Panc1 (cell line): ENCODE data around the gene CPA1. TPM values are rescaled to one million over a fixed set of nuclear protein-coding genes. Genes with fewer than 3 reads are reported as not detected.

Experiments used
- ATAC-seq: fragments of 200-7000 bp; cut with Tn5 transposase; 2 replicates; pipeline ENCODE4 v1.9.1; 2020; ENCODE audit warnings: mild to moderate bottlenecking, moderate library complexity
- BruUV-seq: library from RNA; stranded (reverse); fragments of 400-500 nt; replicated peaks from 2 replicates; lab custom pipeline; 2021; lab: Mats Ljungman, UMichigan
- CTCF ChIA-PET: fragments of 300-600 bp; sonication (Branson Sonifier 250); formaldehyde crosslinking; loops from one replicate; lab custom pipeline; 2022; ENCODE audit warnings: antibody characterized with exemption; lab: Charles Lee
- POLR2A ChIA-PET: fragments of 300-600 bp; sonication (Branson Sonifier 250); formaldehyde crosslinking; loops from one replicate; lab custom pipeline; 2022; ENCODE audit warnings: antibody characterized with exemption; lab: Charles Lee
- DNase-seq: peaks from one replicate; pipeline ENCODE4 v3.0.0-alpha.2; 2010; ENCODE audit warnings: low read depth, low spot score
- H3K27ac ChIP-seq: 2 replicates; pipeline ENCODE4 v1.5.1; 2011; ENCODE audit warnings: mild to moderate bottlenecking, low read length, inconsistent platforms
- H3K27me3 ChIP-seq: fragments of 200-500 bp; sonication (Bioruptor generic); 2 replicates; pipeline ENCODE4 v1.6.0; 2014; ENCODE audit warnings: low read length, inconsistent platforms; ENCODE audit not compliant: control insufficient read depth, insufficient read depth
- H3K36me3 ChIP-seq: fragments of 200-500 bp; sonication (Bioruptor generic); 2 replicates; pipeline ENCODE4 v1.5.1; 2014; ENCODE audit warnings: inconsistent platforms, mild to moderate bottlenecking, low read length, moderate library complexity; ENCODE audit not compliant: control insufficient read depth, insufficient read depth
- H3K4me1 ChIP-seq: 2 replicates; pipeline ENCODE4 v1.5.1; 2011; ENCODE audit warnings: inconsistent platforms, mild to moderate bottlenecking, low read length, moderate library complexity; ENCODE audit not compliant: control insufficient read depth, insufficient read depth
- H3K4me3 ChIP-seq, 2 experiments: 2 replicates each; pipeline ENCODE4 v1.5.1; 2011 to 2012; ENCODE audit warnings: low read depth in 2 of 2, low read length in 2 of 2, mild to moderate bottlenecking in 2 of 2, inconsistent platforms in 1 of 2, moderate library complexity in 1 of 2
- H3K9me3 ChIP-seq: fragments of 200-500 bp; sonication (Bioruptor generic); 2 replicates; pipeline ENCODE4 v1.5.1; 2014; ENCODE audit warnings: low read depth, mild to moderate bottlenecking, inconsistent platforms, low read length, moderate library complexity; ENCODE audit not compliant: control insufficient read depth, insufficient read depth
- POLR2AphosphoS5 ChIP-seq: IDR thresholded peaks from 2 replicates; pipeline ENCODE4 v1.6.1; 2012; ENCODE audit warnings: mild to moderate bottlenecking, low read depth, low read length, moderate library complexity
- SIN3A ChIP-seq: IDR thresholded peaks from 2 replicates; pipeline ENCODE4 v1.6.1; 2012; ENCODE audit warnings: low read depth, mild to moderate bottlenecking, low read length, moderate library complexity, borderline replicate concordance; ENCODE audit not compliant: insufficient read depth
- TCF7L2 ChIP-seq: IDR thresholded peaks from 2 replicates; pipeline ENCODE4 v1.6.1; 2011; ENCODE audit warnings: mild to moderate bottlenecking, low read depth, low read length, inconsistent platforms
- in situ Hi-C: cut with HindIII; loops from 2 replicates; pipeline ENCODE4 v1.10.0; 2016; ENCODE audit warnings: low sequenced_read_pairs, low pct_unique_long_range_greater_than_20kb
- intact Hi-C: fragments of 100-400 bp; cut with micrococcal nuclease; formaldehyde crosslinking; loops from one replicate; pipeline ENCODE4 v1.10.0; 2022; ENCODE audit not compliant: unreplicated experiment
- total RNA-seq: library from RNA; stranded (reverse); gene quantifications from one replicate; pipeline ENCODE4 v1.2.1, GENCODE V29; 2021; ENCODE audit not compliant: unreplicated experiment
- TF ChIP-seq, protein P1 (sequence below): fragments of 450-650 bp; IDR thresholded peaks from 2 replicates; pipeline ENCODE4 v1.5.1; 2017; ENCODE audit warnings: mild to moderate bottlenecking
- TF ChIP-seq, protein P2 (sequence below), 2 experiments: IDR thresholded peaks; 2 replicates each; pipeline ENCODE4 v1.6.1; 2011 to 2012; ENCODE audit warnings: low read depth in 2 of 2, control low read depth in 1 of 2, low read length in 1 of 2, mild to moderate bottlenecking in 1 of 2, moderate library complexity in 1 of 2; ENCODE audit not compliant: insufficient read depth in 1 of 2

CPA1 gene
- total RNA-seq, 1 experiment from 2014 or later, result 7.6 TPM

DNA sequence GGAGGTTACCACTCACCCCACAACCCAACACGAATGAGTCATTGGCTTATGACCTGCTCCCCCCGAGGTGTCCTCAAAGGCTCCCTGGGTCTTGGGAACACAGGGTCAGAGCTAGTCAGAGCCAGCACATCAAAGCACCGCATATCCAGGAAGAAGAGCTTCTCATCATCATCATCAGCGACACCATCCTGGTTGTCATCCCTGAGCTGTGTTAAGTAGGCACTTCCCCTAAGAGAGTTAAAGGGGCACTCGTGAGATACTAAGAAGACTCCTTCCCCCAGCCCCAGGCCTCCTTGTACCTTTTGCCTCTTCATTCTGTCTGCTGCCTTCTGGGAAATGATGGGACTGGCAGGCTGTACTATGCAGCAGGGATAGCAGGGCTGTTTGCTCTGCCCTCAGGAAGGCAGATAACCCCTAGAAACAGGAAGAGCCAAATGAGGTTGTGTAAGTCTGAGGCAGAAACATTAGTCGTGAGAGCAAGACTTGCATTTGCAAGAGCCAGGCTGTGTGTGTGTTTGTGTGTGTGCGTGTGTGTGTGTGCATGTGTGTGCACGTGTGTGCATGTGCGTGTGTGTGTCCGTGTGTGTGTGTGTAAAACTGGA lies 11.1 kb upstream of the CPA1 start:
- in situ Hi-C loops (no loop called here), intact Hi-C loops (no loop called here)
- no peak overlapping the region for H3K4me3 ChIP-seq
- DNase-seq, result no peak
- BruUV-seq, result no TSS peak
- ChIA-PET POLR2A (no interaction called here), CTCF (no interaction called here)
- H3K27me3 ChIP-seq, result no peaks in the 10 kb centered on the region
- TF ChIP-seq SIN3A (no peak), POLR2AphosphoS5 (no peak), TCF7L2 (no peak)
- TF ChIP-seq, protein P1, sequence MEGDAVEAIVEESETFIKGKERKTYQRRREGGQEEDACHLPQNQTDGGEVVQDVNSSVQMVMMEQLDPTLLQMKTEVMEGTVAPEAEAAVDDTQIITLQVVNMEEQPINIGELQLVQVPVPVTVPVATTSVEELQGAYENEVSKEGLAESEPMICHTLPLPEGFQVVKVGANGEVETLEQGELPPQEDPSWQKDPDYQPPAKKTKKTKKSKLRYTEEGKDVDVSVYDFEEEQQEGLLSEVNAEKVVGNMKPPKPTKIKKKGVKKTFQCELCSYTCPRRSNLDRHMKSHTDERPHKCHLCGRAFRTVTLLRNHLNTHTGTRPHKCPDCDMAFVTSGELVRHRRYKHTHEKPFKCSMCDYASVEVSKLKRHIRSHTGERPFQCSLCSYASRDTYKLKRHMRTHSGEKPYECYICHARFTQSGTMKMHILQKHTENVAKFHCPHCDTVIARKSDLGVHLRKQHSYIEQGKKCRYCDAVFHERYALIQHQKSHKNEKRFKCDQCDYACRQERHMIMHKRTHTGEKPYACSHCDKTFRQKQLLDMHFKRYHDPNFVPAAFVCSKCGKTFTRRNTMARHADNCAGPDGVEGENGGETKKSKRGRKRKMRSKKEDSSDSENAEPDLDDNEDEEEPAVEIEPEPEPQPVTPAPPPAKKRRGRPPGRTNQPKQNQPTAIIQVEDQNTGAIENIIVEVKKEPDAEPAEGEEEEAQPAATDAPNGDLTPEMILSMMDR, result no peak
- TF ChIP-seq, protein P2, sequence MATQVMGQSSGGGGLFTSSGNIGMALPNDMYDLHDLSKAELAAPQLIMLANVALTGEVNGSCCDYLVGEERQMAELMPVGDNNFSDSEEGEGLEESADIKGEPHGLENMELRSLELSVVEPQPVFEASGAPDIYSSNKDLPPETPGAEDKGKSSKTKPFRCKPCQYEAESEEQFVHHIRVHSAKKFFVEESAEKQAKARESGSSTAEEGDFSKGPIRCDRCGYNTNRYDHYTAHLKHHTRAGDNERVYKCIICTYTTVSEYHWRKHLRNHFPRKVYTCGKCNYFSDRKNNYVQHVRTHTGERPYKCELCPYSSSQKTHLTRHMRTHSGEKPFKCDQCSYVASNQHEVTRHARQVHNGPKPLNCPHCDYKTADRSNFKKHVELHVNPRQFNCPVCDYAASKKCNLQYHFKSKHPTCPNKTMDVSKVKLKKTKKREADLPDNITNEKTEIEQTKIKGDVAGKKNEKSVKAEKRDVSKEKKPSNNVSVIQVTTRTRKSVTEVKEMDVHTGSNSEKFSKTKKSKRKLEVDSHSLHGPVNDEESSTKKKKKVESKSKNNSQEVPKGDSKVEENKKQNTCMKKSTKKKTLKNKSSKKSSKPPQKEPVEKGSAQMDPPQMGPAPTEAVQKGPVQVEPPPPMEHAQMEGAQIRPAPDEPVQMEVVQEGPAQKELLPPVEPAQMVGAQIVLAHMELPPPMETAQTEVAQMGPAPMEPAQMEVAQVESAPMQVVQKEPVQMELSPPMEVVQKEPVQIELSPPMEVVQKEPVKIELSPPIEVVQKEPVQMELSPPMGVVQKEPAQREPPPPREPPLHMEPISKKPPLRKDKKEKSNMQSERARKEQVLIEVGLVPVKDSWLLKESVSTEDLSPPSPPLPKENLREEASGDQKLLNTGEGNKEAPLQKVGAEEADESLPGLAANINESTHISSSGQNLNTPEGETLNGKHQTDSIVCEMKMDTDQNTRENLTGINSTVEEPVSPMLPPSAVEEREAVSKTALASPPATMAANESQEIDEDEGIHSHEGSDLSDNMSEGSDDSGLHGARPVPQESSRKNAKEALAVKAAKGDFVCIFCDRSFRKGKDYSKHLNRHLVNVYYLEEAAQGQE (IDR thresholded peaks at IDR 0.05; ENCODE audit: insufficient read depth in 1 of 2, low read depth in 2 of 2, low read length in 1 of 2), result no peak
- H3K27ac ChIP-seq, result no peak overlapping the region
- no peaks in the 10 kb centered on the region for H3K36me3 ChIP-seq
- ATAC-seq, result no peak
- peaks cover 20% of the 10 kb centered on the region for H3K4me1 ChIP-seq
- no peaks in the 10 kb centered on the region for H3K9me3 ChIP-seq

DNA sequence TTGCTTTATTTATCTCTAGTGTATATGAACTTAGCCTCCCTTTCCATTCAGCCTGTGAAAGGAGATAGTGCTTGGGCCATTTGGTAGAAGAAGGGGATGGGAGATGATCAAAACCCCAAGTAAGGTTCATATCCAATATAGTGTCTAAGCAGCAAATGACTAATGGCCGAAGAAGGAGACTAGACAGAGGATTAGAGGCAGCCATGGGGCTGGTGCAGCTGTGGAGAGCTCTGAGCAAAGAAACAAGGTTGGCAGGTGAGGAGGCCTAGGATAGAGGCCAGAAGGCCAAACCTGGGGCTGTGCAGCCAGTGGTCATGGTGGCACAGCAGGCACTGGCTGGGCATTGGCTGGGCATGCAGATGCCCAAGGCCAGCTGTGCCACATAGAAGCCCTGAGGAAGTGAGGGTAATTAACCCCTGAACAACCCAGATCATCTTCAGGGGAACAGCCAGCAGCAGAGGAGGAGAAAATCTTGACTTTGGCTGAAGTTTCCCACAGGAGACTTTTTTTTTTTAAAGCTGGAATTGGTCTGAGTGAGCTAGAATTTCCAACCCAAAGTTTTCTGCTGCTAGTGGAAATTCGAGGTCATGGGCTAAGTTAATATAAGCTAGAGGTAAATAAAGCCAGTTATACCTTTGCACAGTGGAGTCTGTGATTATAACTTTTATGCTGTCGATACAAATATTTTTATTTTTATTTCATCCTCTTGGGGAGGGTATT lies 10.3 kb upstream of the CPA1 start:
- no peaks in the 10 kb centered on the region for H3K9me3 ChIP-seq
- H3K4me1 ChIP-seq, result peaks cover 20% of the 10 kb centered on the region
- H3K4me3 ChIP-seq, result no peak overlapping the region
- no peaks in the 10 kb centered on the region for H3K27me3 ChIP-seq
- no peak overlapping the region for H3K27ac ChIP-seq
- POLR2A ChIA-PET, result no interaction called here
- TF ChIP-seq TCF7L2 (no peak), SIN3A (no peak), POLR2AphosphoS5 (no peak)
- TF ChIP-seq, protein P2 (IDR thresholded peaks at IDR 0.05; ENCODE audit: insufficient read depth in 1 of 2, low read depth in 2 of 2, low read length in 1 of 2), result no peak
- TF ChIP-seq, protein P1, result no peak
- CTCF ChIA-PET, result no interaction called here
- no TSS peak for BruUV-seq
- intact Hi-C loops, result no loop called here
- DNase-seq (no peak), ATAC-seq (no peak)
- no peaks in the 10 kb centered on the region for H3K36me3 ChIP-seq
- in situ Hi-C loops, result no loop called here
